ENCODE results near the gene CEP57. TPM values are rescaled to one million over a fixed set of nuclear protein-coding genes. Genes with fewer than 3 reads are reported as not detected.
A peak's percentile ranks its signal among the peaks of the same experiment; 100 is the strongest.

CEP57 gene
- 100 to 1,000 TPM; 101 to 134 TPM for total RNA-seq

DNA sequence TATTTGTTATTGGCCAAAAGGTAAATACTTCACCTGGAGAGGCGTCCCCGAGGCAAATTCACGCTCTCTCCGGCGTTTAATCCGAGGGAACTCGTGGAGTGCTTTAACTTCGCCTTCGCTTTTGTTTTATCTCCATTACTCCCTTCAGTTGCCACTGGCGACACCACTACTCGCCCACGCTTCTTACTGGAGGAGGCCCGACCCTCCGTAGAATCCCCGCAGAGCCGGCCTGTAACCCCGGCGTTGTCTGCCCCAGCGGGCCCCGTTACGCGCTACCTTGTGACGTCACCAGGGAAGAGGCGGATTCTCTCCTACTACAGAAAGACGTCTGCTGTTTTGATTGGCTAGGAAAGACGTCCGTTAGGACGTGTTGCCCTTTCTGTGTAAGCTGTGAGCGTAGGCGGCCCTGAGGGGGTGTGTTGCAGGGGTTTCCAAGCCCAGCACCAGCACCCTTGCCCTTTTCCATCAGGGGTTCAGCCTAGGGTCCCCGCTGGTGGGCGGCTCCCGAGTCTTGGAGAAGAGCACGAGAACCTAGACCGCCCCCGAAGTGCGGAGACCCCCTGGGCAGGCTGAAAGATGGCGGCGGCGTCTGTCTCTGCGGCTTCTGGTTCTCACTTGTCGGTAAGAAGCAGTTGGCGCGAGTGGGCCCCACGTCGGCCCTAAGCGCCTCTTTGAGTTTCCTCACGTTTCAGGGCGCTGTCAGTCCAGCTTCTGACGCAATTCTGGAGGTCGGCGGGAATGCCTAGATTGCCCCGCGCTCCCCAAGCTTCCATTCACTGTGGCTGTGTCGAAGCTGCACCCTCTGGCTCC, at the start of gene CEP57:
Gene CEP57, plus strand, starts transcription at position 376 of the 810 bp plus-strand sequence. Its CDS starts 201 bp downstream, at position 577.
- Mint-ChIP-seq H3K4me3 (peak within 1 kb of the TSS; percentile 99), H3K9me3 (ENCODE audit: low read depth) (no peaks in the 10 kb centered on the region)

DNA sequence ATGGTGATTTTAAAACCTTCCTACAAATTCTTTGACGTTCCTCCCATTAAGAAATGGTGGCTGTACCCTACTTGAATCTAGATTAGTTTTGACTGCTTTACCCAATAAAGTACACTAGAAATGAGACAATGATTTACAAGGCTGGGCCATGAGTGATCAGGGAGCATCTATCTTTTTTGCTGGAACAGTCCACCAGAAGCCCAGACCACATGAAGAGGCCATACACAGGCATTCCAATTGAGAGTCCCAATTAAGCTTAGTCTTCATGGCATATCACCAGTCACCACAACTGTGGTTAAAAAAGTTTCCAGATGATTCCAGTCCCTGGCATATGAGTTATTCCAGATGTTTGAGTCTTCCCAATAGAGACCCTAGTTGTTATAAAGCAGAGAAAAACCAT, 40.2 kb upstream of the CEP57 start:
- no peak overlapping the region for H3K4me3 Mint-ChIP-seq
- no peak overlapping the region for H3K27ac Mint-ChIP-seq
- intact Hi-C loops (cut with DNase I, micrococcal nuclease) = no loop called here
- no peaks in the 10 kb centered on the region for H3K36me3 Mint-ChIP-seq (ENCODE audit: low read depth)
- no peak for ATAC-seq
- POLR2A ChIA-PET = no interaction called here
- no peaks in the 10 kb centered on the region for H3K9me3 Mint-ChIP-seq (ENCODE audit: low read depth)
- CTCF ChIA-PET = interaction anchor here (0.8 kb wide), 1 partner anchor 20 kb away, joined by 3 read pairs; no protein-coding TSS in a partner anchor
- no peak for DNase-seq
- no peaks in the 10 kb centered on the region for H3K27me3 Mint-ChIP-seq
- H3K4me1 Mint-ChIP-seq = no peaks in the 10 kb centered on the region

More for the DNA sequence above, at the start of gene CEP57:
- intact Hi-C loops (cut with DNase I, micrococcal nuclease) = loop anchor here (1.0 to 5.0 kb wide), 11 partner anchors 132 to 1298 kb away; partner anchors contain the start of genes ANKRD49 (in 2 of the 2), CWC15 (in 2 of the 2), KDM4D (in 2 of the 2) and MRE11 (in 2 of the 2)
- no peaks in the 10 kb centered on the region for H3K27me3 Mint-ChIP-seq
- H3K27ac Mint-ChIP-seq = peak within 1 kb of the TSS; percentile 100
- peaks cover 58% of the 10 kb centered on the region for H3K36me3 Mint-ChIP-seq (ENCODE audit: low read depth)
- peaks cover 53% of the 10 kb centered on the region for H3K4me1 Mint-ChIP-seq
- CTCF ChIA-PET = interaction anchor here (0.6 to 2.2 kb wide), 14 partner anchors 12 to 814 kb away, joined by 3 to 8 read pairs (median 4); partner anchors contain the start of genes CCDC82, JRKL, MAML2 and SESN3
- DNase-seq = peak; percentile 98
- peak; percentile 67 for ATAC-seq
- POLR2A ChIA-PET = interaction anchor here (0.7 to 2.1 kb wide), 22 partner anchors 12 to 817 kb away, joined by 3 to 19 read pairs (median 3); partner anchors contain the start of genes CCDC82, CWC15, JRKL and KDM4D

DNA sequence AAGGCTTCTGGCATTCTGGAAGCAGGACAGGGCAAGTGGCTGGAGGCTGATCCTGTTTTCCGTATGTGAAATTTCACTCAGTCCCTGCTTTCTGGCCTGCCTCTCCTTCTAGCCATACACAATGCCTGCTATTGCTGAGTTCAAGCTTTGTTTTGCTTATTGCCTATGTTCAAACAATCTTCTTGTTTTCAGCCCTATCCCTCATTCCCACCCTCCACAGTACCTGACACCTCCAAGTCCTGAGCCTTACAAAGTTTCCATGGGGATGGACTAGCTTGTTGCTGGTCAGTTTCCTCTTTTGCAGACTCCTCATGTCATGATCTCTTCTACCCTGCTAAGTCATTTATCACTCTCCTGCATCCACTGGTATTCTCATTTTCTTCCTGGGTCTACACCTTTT, 38.8 kb upstream of the CEP57 start:
- no peak overlapping the region for H3K4me3 Mint-ChIP-seq
- ATAC-seq = no peak
- no peaks in the 10 kb centered on the region for H3K36me3 Mint-ChIP-seq (ENCODE audit: low read depth)
- DNase-seq = no peak
- ChIA-PET CTCF (interaction anchor here (0.8 to 1.6 kb wide), 2 partner anchors 13 to 46 kb away, joined by 3 to 4 read pairs; no protein-coding TSS in a partner anchor), POLR2A (no interaction called here)
- H3K27ac Mint-ChIP-seq = no peak overlapping the region
- no peaks in the 10 kb centered on the region for H3K9me3 Mint-ChIP-seq (ENCODE audit: low read depth)
- no peaks in the 10 kb centered on the region for H3K27me3 Mint-ChIP-seq
- intact Hi-C loops (cut with DNase I, micrococcal nuclease) = no loop called here
- no peaks in the 10 kb centered on the region for H3K4me1 Mint-ChIP-seq

DNA sequence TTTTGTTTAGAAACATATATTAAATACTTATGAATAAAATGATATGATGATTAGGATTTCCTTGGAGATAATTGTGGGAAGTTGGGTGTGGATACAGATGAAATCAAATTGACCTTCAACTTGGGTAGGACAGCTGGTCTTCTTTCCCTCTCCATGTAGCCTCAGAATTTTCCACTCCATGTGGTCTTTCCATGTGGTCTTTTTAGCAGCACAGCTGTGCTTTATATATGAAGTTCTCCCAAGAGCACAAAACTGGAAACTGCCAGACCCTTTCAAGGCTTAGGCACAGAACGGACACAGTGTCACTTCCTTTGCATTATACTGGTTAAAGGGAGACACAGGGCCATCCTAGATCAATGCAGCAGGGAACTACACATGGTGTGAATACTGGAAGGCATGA, 29.4 kb upstream of the CEP57 start:
- ChIA-PET CTCF (interaction anchor here (0.6 to 9.4 kb wide), 4 partner anchors 16 to 605 kb away, joined by 3 to 139 read pairs (median 6); no protein-coding TSS in a partner anchor), POLR2A (interaction anchor here (0.6 kb wide), 1 partner anchor 77 kb away, joined by 3 read pairs; no protein-coding TSS in a partner anchor)
- Mint-ChIP-seq H3K27ac (no peak overlapping the region), H3K4me1 (no peaks in the 10 kb centered on the region), H3K27me3 (no peaks in the 10 kb centered on the region), H3K36me3 (ENCODE audit: low read depth) (no peaks in the 10 kb centered on the region), H3K4me3 (no peak overlapping the region), H3K9me3 (ENCODE audit: low read depth) (no peaks in the 10 kb centered on the region)
- intact Hi-C loops (cut with DNase I, micrococcal nuclease) = loop anchor here (10.0 kb wide), 2 partner anchors 366 to 1136 kb away; no protein-coding TSS in a partner anchor
- ATAC-seq (no peak), DNase-seq (no peak)

DNA sequence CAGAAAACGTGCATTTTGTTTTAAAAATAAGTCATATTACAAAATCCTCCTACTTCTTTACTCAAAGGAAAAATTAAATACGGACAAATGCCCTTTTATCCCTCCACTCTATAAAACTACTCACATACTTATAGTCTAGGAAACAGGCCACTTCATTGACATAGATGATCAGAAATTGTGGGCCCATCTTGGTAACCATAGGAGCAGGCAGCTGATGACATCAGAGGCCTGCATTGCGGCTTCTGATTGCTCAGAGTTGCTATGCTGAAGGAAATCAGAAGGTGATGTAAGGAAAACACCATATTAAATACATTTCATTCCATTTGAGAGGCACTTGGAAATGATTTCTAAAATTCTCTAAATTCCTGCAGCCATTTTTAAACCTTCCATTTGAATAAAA, 27.8 kb upstream of the CEP57 start:
- H3K27me3 Mint-ChIP-seq = no peaks in the 10 kb centered on the region
- ATAC-seq = no peak
- no peaks in the 10 kb centered on the region for H3K9me3 Mint-ChIP-seq (ENCODE audit: low read depth)
- H3K27ac Mint-ChIP-seq = no peak overlapping the region
- ChIA-PET POLR2A (interaction anchor here (1.0 kb wide), 1 partner anchor 28 kb away, joined by 3 read pairs; the partner anchor contains the start of gene CEP57), CTCF (interaction anchor here (1.2 to 9.4 kb wide), 5 partner anchors 9 to 607 kb away, joined by 3 to 139 read pairs (median 4); no protein-coding TSS in a partner anchor)
- no peak for DNase-seq
- no peak overlapping the region for H3K4me3 Mint-ChIP-seq
- no peaks in the 10 kb centered on the region for H3K4me1 Mint-ChIP-seq
- no peaks in the 10 kb centered on the region for H3K36me3 Mint-ChIP-seq (ENCODE audit: low read depth)
- intact Hi-C loops (cut with DNase I, micrococcal nuclease) = loop anchor here (10.0 kb wide), 2 partner anchors 368 to 1138 kb away; no protein-coding TSS in a partner anchor

DNA sequence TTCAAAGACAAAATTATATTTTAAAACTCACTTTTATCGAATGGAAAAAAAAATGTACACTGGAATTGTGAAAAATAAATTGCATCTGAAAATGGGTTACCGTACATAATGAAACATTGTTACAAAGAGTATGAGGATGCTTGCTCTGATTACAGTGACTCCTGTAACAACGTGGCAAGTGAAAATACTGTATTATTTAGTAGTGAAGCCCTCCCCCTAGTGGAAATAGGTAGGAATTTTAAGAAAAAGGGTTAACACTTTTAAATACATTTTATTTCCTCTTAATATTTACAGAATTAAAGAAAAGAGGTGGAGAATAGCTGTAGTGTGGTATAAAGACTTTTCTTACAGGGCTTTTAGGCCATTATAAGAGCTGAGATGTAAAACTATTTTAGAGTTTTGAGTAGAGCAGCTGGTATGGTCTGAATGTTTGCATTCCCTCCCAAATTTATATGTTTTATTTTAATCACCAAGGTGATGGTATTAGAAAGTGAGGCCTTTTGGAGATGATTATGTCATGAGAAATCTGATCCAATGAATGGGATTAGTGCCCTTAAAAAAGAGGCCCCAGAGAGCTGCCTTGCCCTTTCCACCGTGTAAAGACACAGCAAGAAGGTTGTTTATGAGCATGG, 25.9 kb upstream of the CEP57 start:
- CTCF ChIA-PET = interaction anchor here (0.6 to 9.4 kb wide), 22 partner anchors 9 to 695 kb away, joined by 3 to 139 read pairs (median 3); no protein-coding TSS in a partner anchor
- intact Hi-C loops (cut with DNase I, micrococcal nuclease) = loop anchor here (1.0 to 10.0 kb wide), 6 partner anchors 59 to 1142 kb away; no protein-coding TSS in a partner anchor
- no peak overlapping the region for H3K4me3 Mint-ChIP-seq

DNA sequence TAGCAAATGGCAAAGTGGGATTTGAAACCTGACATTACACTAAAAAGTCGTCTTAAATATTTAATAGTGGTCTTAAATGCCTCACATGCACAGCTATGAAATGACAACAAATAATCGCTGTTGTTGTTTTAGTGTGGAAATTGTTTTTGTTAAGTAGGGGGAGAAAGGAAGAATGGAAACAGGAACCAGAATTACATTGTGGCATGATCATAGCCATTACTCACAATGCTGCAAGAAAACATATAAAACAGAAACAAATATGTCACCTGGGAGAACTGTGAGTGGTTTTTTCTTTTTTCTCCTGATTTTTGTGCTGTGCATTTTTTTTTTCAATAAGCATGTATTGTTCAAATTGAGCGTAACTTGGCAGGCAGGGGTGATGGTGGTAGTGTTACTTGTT, 23.6 kb upstream of the CEP57 start:
- Mint-ChIP-seq H3K27me3 (no peaks in the 10 kb centered on the region), H3K9me3 (ENCODE audit: low read depth) (no peaks in the 10 kb centered on the region), H3K36me3 (ENCODE audit: low read depth) (peaks cover 2% of the 10 kb centered on the region), H3K4me3 (no peak overlapping the region), H3K4me1 (no peaks in the 10 kb centered on the region), H3K27ac (no peak overlapping the region)
- DNase-seq (no peak), ATAC-seq (no peak)
- POLR2A ChIA-PET = no interaction called here
- CTCF ChIA-PET = interaction anchor here (0.6 to 9.4 kb wide), 6 partner anchors 19 to 674 kb away, joined by 3 to 139 read pairs (median 3); no protein-coding TSS in a partner anchor
- intact Hi-C loops (cut with DNase I, micrococcal nuclease) = loop anchor here (10.0 kb wide), 2 partner anchors 372 to 1142 kb away; no protein-coding TSS in a partner anchor

More for the DNA sequence above, 25.9 kb upstream of the CEP57 start:
- POLR2A ChIA-PET = no interaction called here
- Mint-ChIP-seq H3K27ac (no peak overlapping the region), H3K27me3 (no peaks in the 10 kb centered on the region), H3K9me3 (ENCODE audit: low read depth) (no peaks in the 10 kb centered on the region), H3K36me3 (ENCODE audit: low read depth) (no peaks in the 10 kb centered on the region), H3K4me1 (no peaks in the 10 kb centered on the region)
- DNase-seq (no peak), ATAC-seq (peak; percentile 65)

DNA sequence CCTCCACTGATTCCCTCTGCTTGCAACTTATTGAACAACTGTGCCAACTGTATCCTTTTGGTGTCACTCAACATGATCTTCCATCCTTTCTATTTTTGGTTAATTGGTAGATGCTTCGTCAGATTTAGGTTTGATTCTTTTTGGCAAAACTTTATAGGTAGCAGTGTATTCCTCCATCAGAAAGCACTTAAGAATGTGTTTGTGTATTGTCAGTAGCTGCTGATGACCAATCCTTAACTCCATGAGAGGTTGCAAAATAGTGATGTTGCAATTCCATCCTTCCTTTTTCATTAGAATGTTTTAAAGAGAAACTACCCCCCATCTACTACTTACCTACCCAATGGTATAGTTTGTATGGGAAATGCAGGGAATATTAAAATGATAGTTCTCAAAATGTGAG, 22.8 kb upstream of the CEP57 start:
- ChIA-PET POLR2A (interaction anchor here (0.5 to 0.7 kb wide), 2 partner anchors 22 to 1155 kb away, joined by 3 read pairs; partner anchors contain the start of gene FAM76B), CTCF (interaction anchor here (0.7 to 9.4 kb wide), 5 partner anchors 9 to 675 kb away, joined by 3 to 139 read pairs (median 4); no protein-coding TSS in a partner anchor)
- H3K36me3 Mint-ChIP-seq (ENCODE audit: low read depth) = peaks cover 2% of the 10 kb centered on the region
- no peak overlapping the region for H3K27ac Mint-ChIP-seq
- no peak overlapping the region for H3K4me3 Mint-ChIP-seq
- H3K27me3 Mint-ChIP-seq = no peaks in the 10 kb centered on the region
- no peaks in the 10 kb centered on the region for H3K4me1 Mint-ChIP-seq
- DNase-seq (no peak), ATAC-seq (no peak)
- intact Hi-C loops (cut with DNase I, micrococcal nuclease) = loop anchor here (10.0 kb wide), 2 partner anchors 373 to 1143 kb away; no protein-coding TSS in a partner anchor
- no peaks in the 10 kb centered on the region for H3K9me3 Mint-ChIP-seq (ENCODE audit: low read depth)

DNA sequence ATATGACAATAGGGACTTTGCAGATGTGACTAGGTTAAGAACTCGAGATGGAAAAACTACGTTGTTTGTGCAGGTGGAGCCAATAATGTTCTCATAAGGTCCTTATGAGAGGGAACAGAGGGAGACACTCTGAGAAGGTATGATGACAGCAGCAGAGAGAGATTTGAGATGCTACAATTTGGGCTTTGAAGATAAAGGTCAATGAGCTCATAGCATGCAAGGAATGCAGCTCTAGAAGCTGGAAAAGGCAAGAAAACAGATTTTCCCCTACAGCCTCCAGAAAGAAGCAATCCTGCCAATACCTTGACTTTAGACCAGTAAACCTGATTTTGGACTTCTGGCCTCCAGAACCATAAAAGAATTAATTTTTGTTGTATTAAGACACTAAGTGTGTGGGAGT, 21.8 kb upstream of the CEP57 start:
- DNase-seq = no peak
- CTCF ChIA-PET = interaction anchor here (0.8 to 9.4 kb wide), 2 partner anchors 35 to 613 kb away, joined by 4 to 139 read pairs; no protein-coding TSS in a partner anchor
- intact Hi-C loops (cut with DNase I, micrococcal nuclease) = loop anchor here (10.0 kb wide), 2 partner anchors 374 to 1144 kb away; no protein-coding TSS in a partner anchor
- H3K27ac Mint-ChIP-seq = no peak overlapping the region
- H3K9me3 Mint-ChIP-seq (ENCODE audit: low read depth) = no peaks in the 10 kb centered on the region
- peaks cover 6% of the 10 kb centered on the region for H3K36me3 Mint-ChIP-seq (ENCODE audit: low read depth)
- no peak overlapping the region for H3K4me3 Mint-ChIP-seq
- no peaks in the 10 kb centered on the region for H3K4me1 Mint-ChIP-seq
- H3K27me3 Mint-ChIP-seq = no peaks in the 10 kb centered on the region
- ATAC-seq = no peak
- POLR2A ChIA-PET = no interaction called here

DNA sequence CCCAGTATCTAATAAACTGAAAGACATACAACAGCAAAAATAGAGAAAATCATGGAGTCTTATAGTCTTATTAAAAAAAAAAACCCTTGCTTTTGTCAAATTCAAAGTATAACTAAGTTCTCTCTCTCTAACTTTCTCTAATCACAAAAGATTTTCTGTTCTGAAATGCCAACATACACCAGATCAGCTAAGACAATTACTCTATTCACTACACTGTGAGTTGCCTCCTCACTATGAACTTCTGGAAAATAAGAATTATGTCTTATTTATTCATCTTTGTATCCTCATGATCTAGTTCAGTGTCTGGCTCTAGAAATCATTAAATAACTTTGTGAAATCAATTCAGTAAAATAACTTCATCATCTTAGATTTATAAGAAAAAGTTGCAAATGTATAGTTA, 13.4 kb upstream of the CEP57 start:
- H3K4me1 Mint-ChIP-seq = peaks cover 15% of the 10 kb centered on the region
- H3K36me3 Mint-ChIP-seq (ENCODE audit: low read depth) = peaks cover 51% of the 10 kb centered on the region
- H3K9me3 Mint-ChIP-seq (ENCODE audit: low read depth) = no peaks in the 10 kb centered on the region
- DNase-seq = no peak
- no peaks in the 10 kb centered on the region for H3K27me3 Mint-ChIP-seq
- intact Hi-C loops (cut with DNase I, micrococcal nuclease) = no loop called here
- H3K4me3 Mint-ChIP-seq = no peak overlapping the region
- POLR2A ChIA-PET = no interaction called here
- CTCF ChIA-PET = interaction anchor here (0.7 to 1.5 kb wide), 4 partner anchors 10 to 627 kb away, joined by 3 to 5 read pairs (median 3); no protein-coding TSS in a partner anchor
- H3K27ac Mint-ChIP-seq = no peak overlapping the region
- ATAC-seq = no peak
